ENCODE results near the gene TBC1D17.

Gene TBC1D17

DNA sequence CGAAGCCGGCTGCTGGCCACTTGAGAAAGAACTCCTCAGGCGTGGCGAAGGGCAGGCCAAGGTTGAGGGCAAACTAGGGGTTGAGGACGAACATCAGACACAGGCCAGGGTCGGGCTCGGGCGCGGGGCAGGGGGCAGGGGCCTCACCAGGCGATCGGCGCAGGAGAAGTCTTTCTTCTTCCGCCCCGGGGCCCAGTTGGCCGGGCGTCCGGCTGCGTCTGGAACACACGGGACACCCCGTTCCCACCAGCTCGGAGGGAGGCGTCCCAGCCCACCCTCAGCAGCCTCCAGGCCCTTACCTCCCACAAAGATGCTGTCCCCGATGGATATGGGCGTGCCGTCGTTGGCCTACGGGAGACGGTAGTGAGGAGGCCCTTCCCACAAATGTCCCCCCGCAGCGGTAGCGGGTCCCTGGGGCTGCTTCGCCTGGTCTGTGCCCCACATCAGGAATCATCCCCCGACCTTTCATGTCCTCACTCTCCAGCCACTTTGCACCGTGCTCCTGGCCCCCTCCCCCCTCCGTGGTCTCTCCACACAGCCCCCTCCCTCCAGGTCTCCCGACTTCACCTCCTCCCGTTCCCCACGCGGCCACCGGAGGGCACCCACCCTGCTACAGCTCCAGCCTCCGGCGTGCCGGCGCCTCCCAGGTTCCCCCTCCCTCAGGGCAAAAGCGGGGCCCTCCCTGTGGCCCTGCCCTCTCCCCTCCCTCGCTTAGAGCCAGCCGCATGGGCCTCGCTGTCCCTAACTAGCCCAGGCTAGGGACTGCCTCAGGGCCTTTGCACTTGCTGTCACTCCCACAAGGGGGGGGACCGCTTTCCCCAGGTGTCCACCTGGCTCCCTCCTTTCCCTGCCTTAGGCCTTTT, 14.9 kb upstream of the TBC1D17 start:
- no peak for DNase-seq

GRCh38 chr19:49863254-49863934, 14.1 kb upstream of the TBC1D17 start:
- no peak for DNase-seq

DNA sequence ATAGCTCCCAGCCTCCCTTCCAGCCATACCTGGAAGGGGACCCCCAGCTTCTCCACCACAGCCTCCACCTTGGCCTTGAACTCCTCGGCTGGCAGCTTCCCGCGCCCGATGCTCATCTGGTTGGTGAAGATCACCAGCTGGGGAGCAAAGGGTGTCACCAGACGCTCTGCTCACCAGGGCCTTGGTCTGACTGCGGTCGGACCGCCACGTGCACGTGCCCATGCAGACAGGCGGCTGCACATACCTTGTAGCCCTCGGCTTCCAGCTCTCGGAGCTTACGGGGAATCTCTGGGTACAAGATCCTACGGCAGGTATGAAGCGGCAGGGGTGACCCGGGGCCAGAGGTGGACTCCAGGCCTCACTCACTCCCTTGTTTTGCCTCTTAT, 13.6 kb upstream of the TBC1D17 start:
- no peak for DNase-seq

- no peak for DNase-seq
Observed at GRCh38 chr19:49864890-49865289, 12.6 kb upstream of the TBC1D17 start.

DNA sequence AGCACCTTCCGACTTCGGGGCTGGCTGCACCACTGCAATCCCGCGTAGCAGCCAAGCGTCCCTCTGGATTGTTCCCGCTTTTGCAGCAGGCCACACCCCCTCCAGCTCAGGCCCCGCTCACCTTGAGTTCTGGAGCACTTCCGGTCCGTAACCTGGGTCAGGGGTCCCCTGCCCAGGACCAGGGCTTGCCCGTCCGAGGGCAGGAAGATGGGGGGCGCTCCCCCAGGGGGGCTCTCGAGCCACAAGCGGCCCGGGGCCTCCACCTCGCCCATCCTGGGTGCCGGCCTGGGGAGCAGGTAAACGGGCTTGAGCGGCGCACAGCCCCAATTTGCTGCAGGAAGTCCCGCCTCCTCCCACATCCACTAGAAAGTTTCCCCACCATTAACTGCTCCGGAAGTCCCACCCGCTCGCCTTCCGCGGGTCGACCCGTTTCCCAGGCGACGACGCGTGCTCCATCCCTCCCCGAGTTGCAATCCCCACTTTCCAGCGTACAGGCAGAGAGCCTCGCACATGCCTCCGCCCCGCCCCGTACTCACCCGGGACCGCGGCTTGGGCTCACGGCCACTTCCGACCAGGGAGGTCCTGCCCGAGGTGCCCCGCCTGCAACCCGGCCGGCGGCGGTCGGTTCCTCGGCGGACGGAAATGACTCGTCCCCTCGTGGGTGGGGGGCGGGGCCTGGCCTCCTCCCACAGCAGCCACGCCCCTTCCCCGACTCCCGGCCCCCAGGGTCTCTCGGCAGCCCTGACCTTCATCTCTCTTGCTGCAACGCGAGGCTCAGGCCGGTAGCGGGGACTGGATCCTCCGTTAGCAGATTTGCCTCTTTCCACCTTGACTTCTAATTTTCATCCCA, 10.3 kb upstream of the TBC1D17 start, which contains the start of gene PNKP:
Gene PNKP, minus strand, starts transcription at position 644 of the 850 bp plus-strand sequence. Its CDS starts 372 bp downstream, at position 272.
- DNase-seq, result peak; percentile 78 to 91 (median 85)

DNA sequence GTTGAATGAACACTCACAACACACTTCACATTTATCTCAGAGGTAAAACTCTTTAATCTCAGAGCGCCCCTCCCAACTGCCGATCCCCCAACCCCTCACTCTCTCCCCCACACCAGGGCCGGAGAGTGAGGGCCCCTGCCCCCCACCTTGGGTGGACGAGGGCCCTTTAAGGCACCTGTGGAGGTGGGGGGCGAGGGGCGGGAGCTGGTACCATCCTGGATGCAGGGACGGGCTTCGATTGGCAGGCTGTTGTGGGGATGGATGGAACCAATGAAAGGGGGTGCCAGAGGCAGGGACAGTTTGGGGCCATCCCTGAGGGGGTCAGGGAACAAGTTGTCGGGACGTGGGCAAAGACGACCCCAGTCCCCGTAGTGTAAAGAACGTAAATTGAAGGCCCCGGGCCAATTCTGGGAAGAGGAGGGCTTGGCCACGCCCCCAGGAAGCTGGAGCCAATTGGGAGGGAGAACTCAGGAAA, 8.5 kb upstream of the TBC1D17 start:
- DNase-seq, result no peak

GRCh38 chr19:49869484-49870308, 7.8 kb upstream of the TBC1D17 start:
- peak; percentile 83 to 89 (median 88) for DNase-seq

- DNase-seq, result no peak
Observed at GRCh38 chr19:49870309-49870901, 7.1 kb upstream of the TBC1D17 start.

GRCh38 chr19:49871349-49871985, 6.0 kb upstream of the TBC1D17 start:
- no peak for DNase-seq

GRCh38 chr19:49872245-49873128, 5.0 kb upstream of the TBC1D17 start:
- no peak for DNase-seq

- DNase-seq, result no peak
Observed at GRCh38 chr19:49873129-49873521, 4.4 kb upstream of the TBC1D17 start.

- DNase-seq, result no peak
Observed at GRCh38 chr19:49873834-49874233, 3.7 kb upstream of the TBC1D17 start.

DNA sequence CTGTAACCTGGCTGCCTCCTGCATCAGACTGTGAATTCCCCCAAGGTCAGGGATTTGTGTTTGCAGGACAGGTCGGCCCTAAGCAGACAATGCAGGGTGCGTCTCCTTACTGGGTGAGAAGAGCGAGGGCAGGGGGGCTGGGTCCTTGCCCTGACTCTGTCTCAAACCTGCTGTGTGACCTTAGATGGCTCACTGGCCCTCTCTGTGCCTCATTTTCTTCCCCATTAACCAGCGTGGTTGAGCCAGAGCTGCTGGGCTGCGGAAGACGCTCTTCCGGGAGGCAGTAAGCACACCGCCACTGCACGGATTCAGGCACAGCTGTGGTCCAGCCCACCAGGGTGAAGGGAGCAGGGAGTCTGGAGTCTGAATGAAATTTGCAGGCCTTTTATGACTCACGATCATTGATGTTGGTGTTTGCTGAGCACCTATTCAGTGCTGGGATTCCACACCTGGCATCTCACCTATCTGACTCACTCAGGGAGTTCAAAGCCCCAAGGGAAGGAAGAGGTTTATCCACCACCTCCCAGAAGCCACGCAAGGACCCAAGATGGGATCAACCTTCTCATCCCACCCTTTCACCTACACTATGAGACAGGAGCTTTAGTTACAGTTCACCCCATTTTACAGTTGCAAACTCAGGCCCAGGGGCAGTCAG, 2.9 kb upstream of the TBC1D17 start:
- no peak for DNase-seq

DNA sequence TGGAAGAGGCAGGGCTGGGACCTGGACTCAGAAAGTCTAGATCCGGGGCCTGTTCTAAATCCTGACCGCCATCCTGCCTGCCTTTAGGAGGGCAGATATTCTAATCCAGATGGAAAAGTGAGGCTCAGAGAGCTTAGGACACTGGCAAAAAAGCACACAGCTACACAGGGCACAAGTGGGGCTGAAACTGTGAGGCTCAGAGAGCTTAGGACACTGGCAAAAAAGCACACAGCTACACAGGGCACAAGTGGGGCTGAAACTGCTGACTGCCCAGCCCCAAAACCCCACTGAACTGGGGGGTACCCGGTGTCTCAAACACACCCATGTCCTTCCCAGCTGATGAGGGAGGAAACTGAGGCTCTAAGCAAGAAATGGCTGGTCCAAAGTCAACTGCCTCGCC, 2.3 kb upstream of the TBC1D17 start:
- no peak for DNase-seq

DNA sequence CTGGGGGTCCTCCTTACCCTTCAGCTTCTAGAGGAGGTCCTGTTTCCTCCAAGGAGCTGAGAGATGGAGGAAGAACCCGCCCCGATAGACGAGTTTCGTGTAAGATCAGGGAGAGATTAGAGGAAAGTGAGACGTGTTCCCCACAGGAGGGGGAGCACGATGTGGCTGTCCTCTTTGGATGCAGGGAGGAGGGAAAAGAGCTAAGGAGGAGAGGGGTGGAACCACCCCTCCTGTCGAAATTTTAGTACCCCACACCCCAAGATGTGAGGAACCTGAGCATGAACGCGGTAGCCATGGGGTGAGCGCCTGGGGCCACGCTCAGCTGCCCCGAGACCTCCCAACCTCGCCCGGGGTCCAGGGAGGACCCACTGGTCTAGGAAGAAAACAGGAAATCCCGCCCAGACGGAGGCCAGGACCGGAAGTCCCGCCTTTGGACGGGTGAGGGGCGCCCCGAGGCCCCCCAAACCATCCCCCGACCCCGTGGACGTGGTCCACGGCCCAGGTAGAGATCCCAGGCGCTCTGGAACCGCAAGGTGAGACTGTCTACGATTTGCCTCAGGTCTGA, 1.6 kb upstream of the TBC1D17 start:
- peak in 5 of 6 experiments; percentile 29 to 74 (median 60) for DNase-seq

- DNase-seq, result peak; percentile 97 to 100 (median 99)
Observed at GRCh38 chr19:49876422-49877019, 981 bp upstream of the TBC1D17 start.

DNA sequence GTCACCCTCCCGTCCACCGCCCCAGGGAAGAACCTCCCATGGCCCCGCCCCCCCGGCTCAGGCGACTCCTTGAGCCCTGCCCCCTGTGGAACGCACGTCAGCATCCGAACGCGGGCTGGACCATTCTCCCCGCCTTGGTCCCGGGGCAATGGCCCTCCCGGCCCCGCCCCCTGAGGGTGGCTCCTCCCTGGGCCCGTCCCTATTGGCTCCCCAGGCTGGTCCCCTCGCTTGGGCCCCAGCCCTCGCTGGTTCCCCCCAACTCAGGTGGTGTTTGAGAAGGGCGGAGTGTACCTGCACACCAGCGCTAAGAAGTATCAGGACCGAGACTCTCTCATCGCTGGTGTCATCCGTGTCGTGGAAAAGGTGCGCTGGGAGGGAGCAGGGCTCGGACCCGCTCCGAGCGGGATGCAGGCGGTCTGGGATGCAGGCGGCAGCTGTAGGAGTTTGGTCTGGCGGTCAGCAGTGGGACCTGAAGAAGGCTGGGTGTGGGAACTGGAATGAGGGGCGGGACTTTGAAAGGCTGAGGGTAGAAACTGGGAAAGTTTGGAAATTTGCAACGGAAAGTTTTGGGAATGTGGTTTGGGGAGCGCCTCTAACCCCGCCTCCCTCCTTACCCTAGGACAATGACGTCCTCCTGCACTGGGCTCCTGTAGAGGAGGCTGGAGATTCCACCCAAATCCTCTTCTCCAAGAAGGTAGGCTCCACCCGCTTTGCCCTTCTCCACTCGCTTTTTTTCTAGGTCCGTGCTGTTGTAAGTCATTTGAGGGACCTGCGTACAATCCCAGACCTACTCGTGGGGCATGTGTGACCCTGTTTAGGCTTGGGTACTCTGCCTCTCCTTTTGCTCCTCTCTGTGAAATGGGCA, 609 bp downstream of the TBC1D17 start:
- DNase-seq, result peak; percentile 97 to 99 (median 98)

- DNase-seq, result no peak
Observed at GRCh38 chr19:49878744-49879070, 1.2 kb downstream of the TBC1D17 start.

Data from stimulated activated naive CD4-positive, alpha-beta T cell (primary cell).